Adrenal gland (tissue), 12 donors: ENCODE measurements around the gene PLD1. TPM values are rescaled to one million over a fixed set of nuclear protein-coding genes. Genes with fewer than 3 reads are reported as not detected.

Source experiments
- DNase-seq, 7 donors: peaks; one replicate each; pipeline ENCODE4 v3.0.0-alpha.2; 2019 to 2020
- H3K27ac ChIP-seq, 5 donors: fragments of 200-600 bp; sonication (generic) in 4 of 5; 1 replicate in 3 of 5; 2 replicates in 2 of 5; pipeline versions ENCODE4 v1.5.1 to v1.8.0; 2016 to 2020; ENCODE audit warnings: mild to moderate bottlenecking in 1 of 5
- H3K27me3 ChIP-seq: fragments of 200-600 bp; 2 replicates; pipeline ENCODE4 v1.8.0; 2021
- H3K36me3 ChIP-seq, 2 donors: fragments of 200-600 bp; replicated peaks in 1 of 2; 1 replicate in 1 of 2; 2 replicates in 1 of 2; pipeline versions ENCODE4 v1.5.1 to v1.8.0; 2018 to 2022
- H3K4me1 ChIP-seq, 2 donors: fragments of 200-600 bp; replicated peaks in 1 of 2; 1 replicate in 1 of 2; 2 replicates in 1 of 2; pipeline versions ENCODE4 v1.5.1 to v1.8.0; 2018 to 2021
- H3K4me3 ChIP-seq, 4 donors: fragments of 200-600 bp; sonication (generic) in 3 of 4; one replicate each; pipeline ENCODE4 v1.5.1; 2016 to 2018
- H3K9me3 ChIP-seq, 3 donors: fragments of 200-600 bp; sonication (generic) in 1 of 3; replicated peaks in 1 of 3; 1 replicate in 2 of 3; 2 replicates in 1 of 3; pipeline versions ENCODE4 v1.5.1 to v1.8.0; 2016 to 2021
- CTCF ChIP-seq, 6 experiments: fragments of 450-650 bp in 4 of 6; fragments of 200-600 bp in 2 of 6; sonication (generic) in 1 of 6; IDR thresholded peaks; 1 replicate in 5 of 6; 2 replicates in 1 of 6; pipeline versions ENCODE4 v1.5.1 to v1.8.0; 2016 to 2021; ENCODE audit warnings: antibody characterized with exemption in 6 of 6, mild to moderate bottlenecking in 2 of 6, moderate library complexity in 1 of 6
- POLR2A ChIP-seq, 2 donors: fragments of 450-650 bp; IDR thresholded peaks; one replicate each; pipeline ENCODE4 v1.6.1; 2017; ENCODE audit warnings: antibody characterized with exemption in 2 of 2, mild to moderate bottlenecking in 2 of 2, moderate library complexity in 1 of 2
- WGBS, 4 donors: extraction: QIAGEN DNeasy Blood & Tissue Kit in 2 of 4; methylation state at CpG; one replicate each; pipeline versions ENCODE4 v1.1.5 to v1.1.7; 2013 to 2017; 5-methylcytosine and 5-hydroxymethylcytosine counted together
- intact Hi-C, 2 donors: fragments of 100-400 bp; cut with DNase I; formaldehyde crosslinking; loops; one replicate each; pipeline versions ENCODE4 v1.14.1 to v1.15.0; 2022 to 2023
- polyA plus RNA-seq, 3 donors: library from polyadenylated mRNA; stranded (reverse); fragments of 200-250 nt in 2 of 3; fragments of 350-450 nt in 1 of 3; fragmentation: Illumina TruSeq in 1 of 3; extraction: RNeasy Lipid Tissue Mini Kit (QIAGEN cat#74804) in 1 of 3; gene quantifications; one replicate each; pipeline ENCODE4 v1.2.3, GENCODE V29; 2013 to 2014
- total RNA-seq, 9 donors: library from RNA; depleted of rRNA in 4 of 9; stranded (reverse); fragments of >200 nt in 4 of 9; fragments of 120-200 nt in 1 of 9; fragmentation: NEBNext Ultra II Directional in 1 of 9; extraction: Animal tissue kit (Norgen Biotek cat#: 25700) in 1 of 9; gene quantifications; one replicate each; pipeline versions ENCODE4 v1.1.0 to v1.2.4, GENCODE V29; 2013 to 2023
- donor health status: healthy with polysubstance abuse.
- donor health status: Bipolar disorder and iron deficiency.
- donor health status: DM: yes; HTN: yes; CAD: no.
- donor health status: DM: no; HTN: no; CAD: no.
- donor health status: DM: no; HTN: no; CAD: no.
- donor health status: DM: yes; HTN: yes; CAD: no.

PLD1 gene
- total and polyA plus RNA-seq, 12 donors = 25.7 to 178 (median 94.5) TPM

DNA sequence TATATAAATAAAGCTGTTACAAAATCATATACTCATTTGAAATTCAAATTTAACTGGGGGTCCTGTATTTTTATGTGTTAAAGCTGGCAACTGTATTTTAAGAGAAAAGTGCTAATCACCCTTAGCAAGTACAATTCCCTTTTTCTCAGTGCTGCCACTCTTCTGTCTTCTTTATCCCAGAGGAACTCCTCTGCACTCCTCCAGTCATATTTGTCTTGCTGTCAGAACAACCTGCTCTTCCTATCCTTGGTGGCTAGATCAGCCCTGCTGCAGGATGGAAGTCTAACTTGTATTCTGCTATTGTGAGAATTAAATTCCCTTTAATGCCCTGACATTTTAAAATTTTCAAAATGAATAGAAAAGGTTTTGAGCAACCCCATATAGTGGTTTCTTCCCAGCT, 226.2 kb downstream of the PLD1 start:
- intact Hi-C loops = no loop called here
- TF ChIP-seq POLR2A (IDR thresholded peaks at IDR 0.05) (no peak), CTCF (IDR thresholded peaks at IDR 0.05) (no peak)
- no peaks in the 10 kb centered on the region for H3K27me3 ChIP-seq
- no peak for DNase-seq
- no peaks in the 10 kb centered on the region for H3K4me1 ChIP-seq
- no peak overlapping the region for H3K27ac ChIP-seq
- H3K4me3 ChIP-seq = no peak overlapping the region
- H3K9me3 ChIP-seq = no peaks in the 10 kb centered on the region
- no peaks in the 10 kb centered on the region for H3K36me3 ChIP-seq

- peak; percentile 32 to 79 (median 60) for DNase-seq
Observed at GRCh38 chr3:171574556-171575240, 235.6 kb downstream of the PLD1 start.

GRCh38 chr3:171569571-171570132, 240.6 kb downstream of the PLD1 start:
- Histone ChIP-seq H3K4me3 (no peak overlapping the region), H3K36me3 (no peaks in the 10 kb centered on the region), H3K9me3 (no peaks in the 10 kb centered on the region), H3K27me3 (no peaks in the 10 kb centered on the region), H3K4me1 (peaks cover 5 to 6% of the 10 kb centered on the region in 2 donors), H3K27ac (no peak overlapping the region)
- DNase-seq = no peak
- intact Hi-C loops = loop anchor here (10.0 kb wide), 3 partner anchors 385 to 605 kb away; no protein-coding TSS in a partner anchor
- 87 to 95% (median 91%) methylated on average over 7 of the region's 7 CpGs for WGBS, 4 donors
- TF ChIP-seq CTCF (IDR thresholded peaks at IDR 0.05) (no peak), POLR2A (IDR thresholded peaks at IDR 0.05) (no peak)

More at GRCh38 chr3:171574556-171575240, 235.6 kb downstream of the PLD1 start:
- Histone ChIP-seq H3K27ac (peak overlapping the region in 4 of 5 donors; percentile 24 to 49 (median 46)), H3K9me3 (no peaks in the 10 kb centered on the region), H3K36me3 (no peaks in the 10 kb centered on the region), H3K27me3 (no peaks in the 10 kb centered on the region), H3K4me3 (peak overlapping the region in 1 of 4 donors; percentile 9), H3K4me1 (peaks cover 5 to 6% of the 10 kb centered on the region in 2 donors)
- intact Hi-C loops = no loop called here
- WGBS, 4 donors = 39 to 44% (median 41%) methylated on average over 6 of the region's 6 CpGs
- TF ChIP-seq POLR2A (IDR thresholded peaks at IDR 0.05) = no peak
- no peak for TF ChIP-seq CTCF (IDR thresholded peaks at IDR 0.05)

DNA sequence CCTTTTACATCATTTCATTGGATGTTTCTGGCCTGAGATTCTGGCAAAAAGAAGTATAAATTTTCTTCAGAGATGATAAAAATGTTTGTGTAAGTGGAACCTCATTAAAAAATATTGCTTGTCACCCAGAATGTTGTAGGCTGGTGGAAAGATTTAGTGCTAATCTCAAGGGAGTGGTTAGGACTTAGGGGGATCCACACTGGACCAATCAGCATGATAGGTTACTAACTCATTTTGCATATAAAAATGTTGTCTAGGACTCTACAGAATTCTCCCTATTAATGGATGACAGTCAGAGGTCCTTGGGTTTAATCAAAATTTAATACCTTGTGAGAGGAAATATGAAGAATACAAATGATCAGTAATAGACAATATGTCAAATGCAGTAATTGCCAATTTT, 241.5 kb downstream of the PLD1 start:
- H3K36me3 ChIP-seq = no peaks in the 10 kb centered on the region
- DNase-seq = no peak
- H3K4me3 ChIP-seq = no peak overlapping the region
- TF ChIP-seq CTCF (IDR thresholded peaks at IDR 0.05) = no peak
- TF ChIP-seq POLR2A (IDR thresholded peaks at IDR 0.05) = no peak
- no peaks in the 10 kb centered on the region for H3K9me3 ChIP-seq
- no peak overlapping the region for H3K27ac ChIP-seq
- no peaks in the 10 kb centered on the region for H3K4me1 ChIP-seq
- no peaks in the 10 kb centered on the region for H3K27me3 ChIP-seq
- intact Hi-C loops = loop anchor here (10.0 kb wide), 3 partner anchors 384 to 604 kb away; no protein-coding TSS in a partner anchor
